Dermis microvascular lymphatic vessel endothelial cell (primary cell): ENCODE measurements around the gene DNMBP. TPM values are rescaled to one million over a fixed set of nuclear protein-coding genes. Genes with fewer than 3 reads are reported as not detected.
"Not testable (repeated sequence)": the region's sequence is repeated elsewhere in the genome, so short reads cannot be mapped to it uniquely, and the experiment has no call there.

Experiments used
- DNase-seq, 2 donors: peaks; one replicate each; pipeline versions ENCODE4 v3.0.0 to v3.0.0-alpha.2; 2010; ENCODE audit warnings: low read depth in 2 of 2
- total RNA-seq: library from RNA; depleted of rRNA; stranded (reverse); fragments of >200 nt; gene quantifications from 2 replicates; pipeline ENCODE4 v1.2.1, GENCODE V29; 2014

Gene DNMBP
- total RNA-seq, 1 donor from 2014 or later: 21.3 TPM

DNA sequence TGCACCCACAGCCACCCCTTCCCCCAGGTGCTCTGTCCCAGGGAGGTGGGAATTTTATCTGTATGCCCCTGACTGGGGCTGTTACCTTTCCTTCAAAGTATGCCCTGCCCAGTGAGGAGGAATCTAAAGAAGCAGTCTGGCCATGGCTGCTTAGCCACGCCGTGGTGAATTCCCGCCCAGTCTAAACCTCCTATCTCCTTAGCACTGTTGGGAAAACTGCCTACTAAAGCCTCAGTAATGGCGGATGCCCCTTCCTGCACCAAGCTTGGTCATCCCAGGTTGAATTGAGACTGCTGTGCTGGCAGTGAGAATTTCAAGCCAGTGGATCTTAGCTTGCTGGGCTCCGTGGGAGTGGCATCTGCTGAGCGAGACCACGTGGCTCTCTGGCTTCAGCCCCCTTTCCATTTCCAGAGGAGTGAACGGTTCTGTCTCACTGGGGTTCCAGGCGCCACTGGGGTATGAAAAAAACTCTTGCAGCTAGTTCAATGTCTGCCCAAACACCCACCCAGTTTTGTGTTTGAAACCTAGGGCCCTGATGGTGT lies 140.1 kb downstream of the DNMBP start:
- no peak for DNase-seq

DNA sequence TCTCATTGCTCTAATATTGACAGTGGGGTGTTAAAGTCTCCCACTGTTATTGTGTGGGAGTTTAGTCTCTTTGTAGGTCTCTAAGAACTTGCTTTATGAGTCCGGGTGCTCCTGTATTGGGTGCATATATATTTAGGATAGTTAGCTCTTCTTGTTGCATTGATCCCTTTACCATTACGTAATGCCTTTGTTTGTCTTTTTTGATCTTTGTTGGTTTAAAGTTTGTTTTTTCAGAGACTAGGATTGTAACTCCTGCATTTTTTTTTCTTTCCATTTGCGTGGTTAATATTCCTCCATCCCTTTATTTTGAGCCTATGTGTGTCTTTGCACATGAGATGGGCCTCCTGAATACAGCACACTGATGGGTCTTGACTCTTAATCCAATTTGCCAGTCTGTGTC lies 142.5 kb downstream of the DNMBP start:
- DNase-seq: not testable (repeated sequence)

- peak in 1 of 2 donors; percentile 82 for DNase-seq
Measured at GRCh38 chr10:99863535-99864240, 146.1 kb downstream of the DNMBP start.

DNA sequence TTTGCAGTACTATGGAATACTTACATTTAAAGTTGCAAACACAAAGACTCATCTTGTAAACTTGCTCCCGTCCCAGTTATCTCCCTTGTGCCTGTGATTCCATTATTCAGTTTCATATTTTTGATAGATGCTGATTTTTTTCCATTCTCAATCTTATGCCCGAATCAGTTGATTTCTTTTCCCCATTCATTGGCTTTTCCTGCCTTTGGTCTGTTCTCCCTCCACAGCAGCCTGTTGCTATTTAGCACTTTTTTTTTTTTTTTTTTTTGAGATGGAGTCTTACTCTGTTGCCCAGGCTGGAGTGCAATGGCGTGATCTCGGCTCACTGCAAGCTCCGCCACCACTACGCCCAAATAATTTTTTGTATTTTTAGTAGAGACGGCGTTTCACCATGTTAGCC lies 149.3 kb downstream of the DNMBP start:
- DNase-seq: no peak

GRCh38 chr10:99859585-99859984 lies 150.2 kb downstream of the DNMBP start:
- DNase-seq: peak; percentile 16 to 46

GRCh38 chr10:99858849-99859248 lies 150.9 kb downstream of the DNMBP start:
- no peak for DNase-seq

DNA sequence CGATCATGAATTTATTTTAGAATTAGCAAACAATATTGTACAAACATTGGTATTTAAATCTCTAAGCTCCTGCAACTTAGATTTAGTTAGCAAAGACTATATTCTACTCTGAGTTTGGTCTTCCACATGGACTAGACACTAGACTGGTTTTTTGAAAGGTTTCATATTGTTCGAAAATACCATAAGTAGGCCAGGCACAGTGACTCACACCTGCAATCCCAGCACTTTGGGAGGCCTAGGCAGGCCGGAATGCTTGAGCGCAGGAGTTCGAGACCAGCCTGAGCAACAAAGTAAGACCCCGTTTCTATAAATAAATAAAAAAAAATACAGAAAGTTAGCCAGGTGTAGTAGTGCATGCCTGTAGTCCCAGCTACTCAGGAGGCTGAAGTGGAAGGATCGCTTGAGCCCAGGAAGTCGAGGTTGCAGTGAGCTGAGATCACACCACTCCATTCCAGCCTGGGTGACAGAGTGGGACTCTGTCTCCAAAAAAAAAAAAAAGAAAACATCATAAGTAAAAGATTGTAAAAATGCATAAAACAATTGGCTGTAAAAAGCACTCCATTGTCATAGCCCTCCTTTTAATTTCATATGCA lies 154.2 kb downstream of the DNMBP start:
- no peak for DNase-seq

- peak; percentile 61 to 82 for DNase-seq
Measured at GRCh38 chr10:99854860-99855259, 154.9 kb downstream of the DNMBP start.

DNA sequence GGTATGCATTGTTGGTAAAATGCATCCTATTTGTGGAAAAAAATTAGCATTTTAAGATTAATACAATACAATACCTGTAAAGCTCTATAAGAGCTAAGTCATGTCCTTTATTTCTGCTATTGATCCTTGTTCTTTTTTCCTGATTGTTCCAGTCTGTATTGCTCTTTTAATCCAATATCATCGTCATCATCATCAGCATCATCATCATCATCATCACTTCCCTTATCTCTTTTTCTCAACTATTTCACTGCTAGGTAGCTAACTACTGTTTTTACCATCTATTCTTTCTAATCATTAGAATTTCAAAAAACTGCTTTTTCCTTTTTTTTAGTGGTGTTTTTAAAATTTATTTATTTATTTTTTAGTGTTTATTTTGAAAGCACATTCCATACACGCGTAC lies 156.1 kb downstream of the DNMBP start:
- no peak for DNase-seq

GRCh38 chr10:99852481-99853213 lies 157.1 kb downstream of the DNMBP start:
- DNase-seq: no peak

GRCh38 chr10:99851825-99852224 lies 157.9 kb downstream of the DNMBP start:
- no peak for DNase-seq

DNA sequence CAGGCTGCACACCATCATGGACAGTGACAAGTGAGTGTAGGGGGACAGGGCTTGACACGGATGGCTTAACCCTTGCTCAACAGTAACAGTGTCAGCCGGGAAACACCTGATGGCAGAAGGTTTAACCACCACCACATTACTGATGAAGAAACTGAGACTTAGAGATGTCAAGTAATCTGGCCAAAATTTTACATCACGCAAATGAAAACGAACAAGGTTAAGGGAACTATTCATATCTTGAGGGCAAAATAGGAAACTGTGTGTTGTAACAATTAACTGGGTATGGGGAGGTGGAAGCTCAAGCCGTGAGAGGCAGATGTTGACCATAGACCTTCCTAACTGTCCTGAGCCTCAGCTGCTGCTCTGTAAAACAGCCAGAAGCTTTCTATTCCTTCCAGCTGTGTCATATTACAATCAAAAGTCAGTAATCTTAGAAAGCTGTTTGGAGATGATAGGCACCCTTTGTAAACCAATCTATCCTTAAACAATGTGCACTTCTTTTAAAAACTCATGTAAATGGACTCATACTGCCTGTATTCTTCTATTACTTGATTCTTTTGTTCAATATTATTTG lies 158.9 kb downstream of the DNMBP start:
- DNase-seq: no peak

GRCh38 chr10:99850021-99850766 lies 159.6 kb downstream of the DNMBP start:
- peak; percentile 29 to 34 for DNase-seq

GRCh38 chr10:99849536-99849935 lies 160.2 kb downstream of the DNMBP start:
- DNase-seq: no peak

GRCh38 chr10:99849057-99849456 lies 160.7 kb downstream of the DNMBP start:
- DNase-seq: no peak

DNA sequence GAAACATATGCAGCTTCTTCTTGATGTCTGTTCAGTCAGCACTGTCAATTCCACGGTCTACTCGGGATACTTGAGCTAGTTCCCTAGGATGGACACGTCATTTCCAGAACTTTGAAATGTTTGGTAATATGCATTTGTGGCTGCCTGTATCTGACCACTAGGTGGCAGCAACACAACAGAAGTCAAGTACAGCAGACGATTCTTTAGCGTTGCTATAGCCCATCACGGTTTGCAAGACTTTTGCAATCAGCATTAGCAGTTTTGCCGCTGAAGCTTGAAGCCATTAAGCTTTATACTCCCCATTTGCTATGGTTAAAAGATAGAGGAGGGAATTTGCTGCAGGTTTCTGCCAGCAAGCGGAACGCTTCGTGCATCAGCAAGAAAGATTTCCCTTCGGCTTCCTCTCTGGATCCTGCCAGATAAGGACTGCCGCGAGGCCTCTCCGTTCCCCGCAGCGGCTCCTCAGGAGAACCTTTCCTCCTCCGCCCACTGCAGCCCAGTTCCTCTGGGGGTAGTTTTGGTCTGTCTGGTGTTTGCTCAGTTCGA lies 163.8 kb downstream of the DNMBP start:
- peak; percentile 90 to 91 for DNase-seq

DNA sequence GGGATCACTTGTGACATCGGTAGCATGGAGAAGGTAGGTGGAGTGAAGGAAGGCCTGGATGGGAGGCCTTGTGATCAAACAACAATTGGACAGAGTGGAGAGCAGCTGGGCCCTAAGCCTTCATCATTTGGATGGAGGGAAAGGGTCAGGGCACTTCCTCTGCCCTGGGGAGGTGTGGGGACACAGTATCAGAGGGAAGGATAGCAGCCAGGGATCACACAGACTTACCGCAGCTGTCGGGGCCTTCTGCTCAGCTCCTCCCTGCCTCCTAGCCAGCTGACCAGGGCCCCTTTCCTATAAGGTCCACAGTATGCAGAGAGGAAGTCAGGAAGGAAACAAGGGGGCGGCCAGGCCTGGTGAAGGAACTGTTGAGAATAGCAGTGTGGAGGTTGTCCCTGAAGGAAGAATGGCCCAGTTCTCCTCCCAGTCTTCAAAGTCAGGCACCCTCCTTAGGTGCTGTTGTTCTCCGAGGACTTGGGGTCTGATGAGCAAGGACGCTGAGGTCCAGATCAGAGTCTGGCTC lies 165.3 kb downstream of the DNMBP start:
- peak in 1 of 2 donors; percentile 37 for DNase-seq

DNA sequence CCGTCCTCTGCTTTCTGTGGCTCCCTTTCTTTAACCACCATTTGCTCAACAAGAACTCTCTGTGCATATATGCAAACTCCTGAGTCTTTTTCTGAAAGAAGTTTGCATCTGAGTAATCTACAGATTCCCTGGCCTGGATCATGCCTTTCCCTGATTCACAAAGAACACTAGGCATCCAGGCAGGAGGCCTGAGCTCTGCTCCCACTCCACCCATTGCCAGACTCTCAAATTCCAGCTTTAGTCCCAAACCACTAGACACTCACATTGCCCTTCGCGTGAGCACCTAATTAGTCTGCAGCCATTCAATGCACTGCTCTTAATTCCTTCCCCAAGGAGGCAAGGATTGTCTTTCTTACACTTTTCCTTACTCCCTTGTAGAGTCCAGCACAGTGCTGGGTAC lies 166.4 kb downstream of the DNMBP start:
- no peak for DNase-seq

GRCh38 chr10:99841746-99842145 lies 168.0 kb downstream of the DNMBP start:
- DNase-seq: no peak

DNA sequence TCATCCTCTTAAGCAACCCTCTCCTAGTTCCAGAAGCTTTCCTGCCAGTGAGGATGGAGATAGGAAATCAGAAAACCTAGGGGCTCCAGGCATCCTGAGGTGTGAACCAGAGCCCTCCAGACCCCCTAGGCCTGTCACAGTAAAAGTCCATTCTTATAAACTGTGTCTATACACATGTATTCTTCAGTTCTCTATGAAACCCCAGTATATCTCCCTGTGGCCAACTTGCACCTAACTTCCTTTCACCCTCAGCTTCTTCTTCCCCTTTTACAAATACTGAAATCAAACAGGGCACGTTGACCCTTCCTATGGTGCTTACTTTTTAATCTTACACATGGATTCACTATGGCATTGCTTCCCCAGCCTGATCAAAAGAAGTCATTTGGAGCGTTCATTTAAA lies 168.9 kb downstream of the DNMBP start:
- not testable (repeated sequence) for DNase-seq

GRCh38 chr10:99836711-99837110 lies 173.0 kb downstream of the DNMBP start:
- no peak for DNase-seq
